GM21737 (cell line): ENCODE results near the gene SLCO2A1.

Experiments
- ATAC-seq: cut with Tn5 transposase; IDR thresholded peaks from one replicate; pipeline ENCODE4 v1.9.1; 2021; ENCODE audit warnings: mild to moderate bottlenecking, moderate library complexity; ENCODE audit not compliant: unreplicated experiment

The SLCO2A1 gene

GRCh38 chr3:133915685-133916658 is 113.8 kb downstream of the SLCO2A1 start:
- no peak for ATAC-seq

GRCh38 chr3:133914839-133915600 is 114.7 kb downstream of the SLCO2A1 start:
- ATAC-seq = no peak

- no peak for ATAC-seq
Measured at GRCh38 chr3:133910422-133910821, 119.3 kb downstream of the SLCO2A1 start.

- no peak for ATAC-seq
Measured at GRCh38 chr3:133905376-133905775, 124.3 kb downstream of the SLCO2A1 start.

- ATAC-seq = no peak
Measured at GRCh38 chr3:133901847-133902246, 127.9 kb downstream of the SLCO2A1 start.

- no peak for ATAC-seq
Measured at GRCh38 chr3:133901083-133901482, 128.6 kb downstream of the SLCO2A1 start.

GRCh38 chr3:133899311-133899710 is 130.4 kb downstream of the SLCO2A1 start:
- ATAC-seq = no peak

- ATAC-seq = no peak
Measured at GRCh38 chr3:133897547-133897946, 132.2 kb downstream of the SLCO2A1 start.

- no peak for ATAC-seq
Measured at GRCh38 chr3:133896002-133896761, 133.5 kb downstream of the SLCO2A1 start.

- ATAC-seq = no peak
Measured at GRCh38 chr3:133895208-133896001, 134.3 kb downstream of the SLCO2A1 start, which contains the start of gene RAB6B. RAB6B (minus strand) TSS chr3:133895882; CDS start chr3:133895466, 416 bp downstream.

GRCh38 chr3:133894353-133895207 is 135.1 kb downstream of the SLCO2A1 start:
- no peak for ATAC-seq

- no peak for ATAC-seq
Measured at GRCh38 chr3:133893683-133894352, 135.9 kb downstream of the SLCO2A1 start.

- no peak for ATAC-seq
Measured at GRCh38 chr3:133892541-133893231, 137.0 kb downstream of the SLCO2A1 start.

GRCh38 chr3:133891662-133892378 is 137.9 kb downstream of the SLCO2A1 start:
- ATAC-seq = no peak

- ATAC-seq = no peak
Measured at GRCh38 chr3:133890972-133891644, 138.6 kb downstream of the SLCO2A1 start.

GRCh38 chr3:133890037-133890436 is 139.7 kb downstream of the SLCO2A1 start:
- ATAC-seq = no peak
